Measurements from ENCODE around the gene TUT7. TPM values are rescaled to one million over a fixed set of nuclear protein-coding genes. Genes with fewer than 3 reads are reported as not detected.

Gene TUT7
- total and polyA plus RNA-seq, 10 of the 15 experiments (the other 5 are each of a cell fraction or from before 2014, with no cell fraction given) = 10.0 to 49.8 (median 30.4) TPM

DNA sequence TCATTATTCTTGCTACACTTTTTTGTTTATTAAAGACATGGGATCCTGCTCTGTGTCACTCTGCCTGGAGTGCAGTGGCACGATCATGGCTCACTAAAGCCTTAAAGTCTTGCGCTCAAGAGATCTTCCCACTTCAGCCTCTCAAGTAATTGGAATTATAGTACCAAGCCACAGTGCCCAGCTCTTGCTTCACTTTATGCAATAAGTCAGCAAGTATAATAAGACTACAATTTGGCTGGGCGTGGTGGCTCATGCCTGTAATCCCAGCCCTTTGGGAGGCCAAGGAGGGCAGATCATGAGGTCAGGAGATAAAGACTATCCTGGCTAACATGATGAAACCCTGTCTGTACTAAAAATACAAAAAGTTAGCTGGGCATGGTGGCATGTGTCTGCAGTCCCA is 100.6 kb downstream of the TUT7 start (continued):
- TF ChIP-seq ZNF384 (IDR thresholded peaks at IDR 0.05; ENCODE audit: borderline replicate concordance, low read depth, low read length) = no peak
- TF ChIP-seq TCF3 (IDR thresholded peaks at IDR 0.05; ENCODE audit: borderline replicate concordance, insufficient read depth, low read depth, low read length) = no peak
- TF ChIP-seq, protein P1, sequence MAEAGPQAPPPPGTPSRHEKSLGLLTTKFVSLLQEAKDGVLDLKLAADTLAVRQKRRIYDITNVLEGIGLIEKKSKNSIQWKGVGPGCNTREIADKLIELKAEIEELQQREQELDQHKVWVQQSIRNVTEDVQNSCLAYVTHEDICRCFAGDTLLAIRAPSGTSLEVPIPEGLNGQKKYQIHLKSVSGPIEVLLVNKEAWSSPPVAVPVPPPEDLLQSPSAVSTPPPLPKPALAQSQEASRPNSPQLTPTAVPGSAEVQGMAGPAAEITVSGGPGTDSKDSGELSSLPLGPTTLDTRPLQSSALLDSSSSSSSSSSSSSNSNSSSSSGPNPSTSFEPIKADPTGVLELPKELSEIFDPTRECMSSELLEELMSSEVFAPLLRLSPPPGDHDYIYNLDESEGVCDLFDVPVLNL (IDR thresholded peaks at IDR 0.05; ENCODE audit: low read depth, low read length) = no peak

DNA sequence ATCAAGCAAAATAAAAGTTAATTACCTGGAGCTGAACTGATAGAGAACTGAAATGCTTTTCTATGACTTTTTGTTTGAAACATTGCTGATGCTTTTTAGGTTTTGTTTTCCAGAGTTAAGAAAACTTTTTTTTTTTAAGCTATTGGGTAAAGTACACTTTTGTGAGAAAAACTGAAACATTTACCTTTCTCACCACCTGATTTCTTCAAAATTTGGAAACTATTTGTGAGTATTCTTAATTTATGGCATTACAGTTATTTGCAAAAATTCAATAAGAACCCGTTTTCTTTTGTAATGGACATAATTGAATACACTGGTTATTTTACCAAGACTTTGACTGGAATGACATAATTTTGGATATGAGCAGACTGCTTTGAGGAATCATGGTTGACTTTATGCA is 101.3 kb downstream of the TUT7 start:
- no TSS peak for BruUV-seq (replicated peaks)
- FAIRE-seq (no peak), ATAC-seq (no peak), DNase-seq (ENCODE audit: low read depth, low spot score) (no peak)
- Histone ChIP-seq H3K27ac (ENCODE audit: control insufficient read depth, insufficient read depth) (no peak overlapping the region), H3K9ac (ENCODE audit: control insufficient read depth, insufficient read depth, low read length) (no peak overlapping the region), H3K4me3 (no peak overlapping the region), H3K4me1 (ENCODE audit: control insufficient read depth, insufficient read depth, low read length) (no peaks in the 10 kb centered on the region), H4K20me1 (ENCODE audit: control insufficient read depth, insufficient read depth) (no peaks in the 10 kb centered on the region), H3K27me3 (replicated peaks in 1 of 2; ENCODE audit: control insufficient read depth in 2 of 2, insufficient read depth in 2 of 2, low read length in 1 of 2) (no peaks in the 10 kb centered on the region), H3K36me3 (ENCODE audit: control insufficient read depth in 2 of 2, insufficient read depth in 2 of 2, low read length in 1 of 2) (no peaks in the 10 kb centered on the region), H3K79me2 (ENCODE audit: control insufficient read depth, insufficient read depth, low read length) (no peaks in the 10 kb centered on the region), H3K9me3 (replicated peaks; ENCODE audit: control insufficient read depth, insufficient read depth, low read length) (no peaks in the 10 kb centered on the region), H3K4me2 (ENCODE audit: control insufficient read depth, insufficient read depth) (no peak overlapping the region), H2AFZ (ENCODE audit: control insufficient read depth, low read depth, low read length) (no peak overlapping the region)
- CTCF ChIA-PET = interaction anchor here (2.0 kb wide), 1 partner anchor 50 kb away, joined by 7 read pairs; no protein-coding TSS in a partner anchor
- intact Hi-C loops (cut with micrococcal nuclease; ENCODE audit: unreplicated experiment) = no loop called here
- 70% methylated on average over 1 of the region's 1 CpG for WGBS (ENCODE audit: insufficient coverage, insufficient replicate concordance, low lambda C conversion rate, missing lambda C conversion rate)
- POLR2A ChIA-PET = interaction anchor here (0.6 kb wide), 1 partner anchor 137 kb away, joined by 3 read pairs; no protein-coding TSS in a partner anchor
- RAD21 ChIA-PET (ENCODE audit: unreplicated experiment) = interaction anchor here (1.1 kb wide), 1 partner anchor 51 kb away, joined by 3 read pairs; no protein-coding TSS in a partner anchor
- in situ Hi-C loops (cut with MboI) = no loop called here
- TF ChIP-seq HDAC2 (IDR thresholded peaks at IDR 0.05) = no peak
- TF ChIP-seq ETV6 (conservative IDR thresholded peaks at IDR 0.05 in 1 of 2, IDR thresholded peaks at IDR 0.05 in 1 of 2; ENCODE audit: borderline replicate concordance in 1 of 2, low read depth in 1 of 2) = no peak
- no peak for TF ChIP-seq SP1 (IDR thresholded peaks at IDR 0.05; ENCODE audit: low read depth, low read length)
- TF ChIP-seq, protein P2, sequence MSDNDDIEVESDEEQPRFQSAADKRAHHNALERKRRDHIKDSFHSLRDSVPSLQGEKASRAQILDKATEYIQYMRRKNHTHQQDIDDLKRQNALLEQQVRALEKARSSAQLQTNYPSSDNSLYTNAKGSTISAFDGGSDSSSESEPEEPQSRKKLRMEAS (IDR thresholded peaks at IDR 0.05; ENCODE audit: low read depth, low read length) = no peak
- no peak for TF ChIP-seq GATAD2B (conservative IDR thresholded peaks at IDR 0.05; ENCODE audit: low read depth)
- SMC1A ChIA-PET (ENCODE audit: uncharacterized antibody, unreplicated experiment) = interaction anchor here (1.2 kb wide), 1 partner anchor 11 kb away, joined by 3 read pairs; no protein-coding TSS in a partner anchor
